K562 (cell line): Measurements from ENCODE around the gene VLDLR. TPM values are rescaled to one million over a fixed set of nuclear protein-coding genes. Genes with fewer than 3 reads are reported as not detected.

Experiments used
- ATF3 ChIP-seq, 2 experiments: fragments of 450-650 bp in 1 of 2; sonication (generic) in 1 of 2; formaldehyde crosslinking in 1 of 2; IDR thresholded peaks in 1 of 2; conservative IDR thresholded peaks in 1 of 2; 2 replicates each; pipeline versions ENCODE4 v1.6.1 to v1.8.1; 2016 to 2023; ENCODE audit warnings: mild to moderate bottlenecking in 2 of 2, moderate library complexity in 2 of 2, inconsistent platforms in 1 of 2, missing genetic modification reagents in 1 of 2
- BRF2 ChIP-seq: IDR thresholded peaks from 3 replicates; pipeline ENCODE4 v1.6.1; 2011; ENCODE audit warnings: borderline replicate concordance, mild to moderate bottlenecking; ENCODE audit not compliant: insufficient read length, insufficient read depth
- E2F1 ChIP-seq: sonication (generic); formaldehyde crosslinking; IDR thresholded peaks from 2 replicates; pipeline ENCODE4 v1.8.1; 2023; ENCODE audit warnings: mild to moderate bottlenecking, missing genetic modification reagents, moderate library complexity
- EP400 ChIP-seq: fragments of 450-650 bp; IDR thresholded peaks from 2 replicates; pipeline ENCODE4 v1.6.1; 2017; ENCODE audit warnings: antibody characterized with exemption, mild to moderate bottlenecking, moderate library complexity
- ILK ChIP-seq: fragments of 450-650 bp; IDR thresholded peaks from 2 replicates; pipeline ENCODE4 v1.6.1; 2016; ENCODE audit warnings: missing genetic modification characterization, low read depth, mild to moderate bottlenecking, missing compliant biosample characterization, moderate library complexity, borderline replicate concordance
- MEIS2 ChIP-seq: fragments of 450-650 bp; IDR thresholded peaks from 2 replicates; pipeline ENCODE4 v1.6.1; 2014; ENCODE audit warnings: mild to moderate bottlenecking; ENCODE audit not compliant: partially characterized antibody
- PKNOX1 ChIP-seq: fragments of 450-650 bp; IDR thresholded peaks from 2 replicates; pipeline ENCODE4 v1.6.1; 2016
- POLR2H ChIP-seq: IDR thresholded peaks from 2 replicates; pipeline ENCODE4 v1.6.1; 2016; ENCODE audit warnings: missing genetic modification characterization, low read depth, mild to moderate bottlenecking, control low read depth, missing compliant biosample characterization, moderate library complexity
- RFX1 ChIP-seq: fragments of 450-650 bp; IDR thresholded peaks from 2 replicates; pipeline ENCODE4 v1.6.1; 2016; ENCODE audit warnings: mild to moderate bottlenecking, moderate library complexity
- SMARCA4 ChIP-seq: fragments of 450-650 bp; IDR thresholded peaks from 2 replicates; pipeline ENCODE4 v1.6.1; 2016
- SPI1 ChIP-seq: IDR thresholded peaks from 2 replicates; pipeline ENCODE4 v1.6.1; 2011; ENCODE audit warnings: low read depth, low read length, control low read depth, borderline replicate concordance
- TCF3 ChIP-seq: sonication (generic); formaldehyde crosslinking; IDR thresholded peaks from 2 replicates; pipeline ENCODE4 v1.4.0; 2020; ENCODE audit warnings: mild to moderate bottlenecking, missing genetic modification reagents
- XRCC4 ChIP-seq: IDR thresholded peaks from one replicate; pipeline ENCODE4 v1.6.1; 2011; ENCODE audit not compliant: insufficient read depth, insufficient read length; ENCODE audit errors: extremely low read depth
- XRCC5 ChIP-seq: fragments of 200-400 bp; formaldehyde crosslinking; IDR thresholded peaks from 2 replicates; pipeline ENCODE4 v1.6.1; 2017; ENCODE audit warnings: low read depth, mild to moderate bottlenecking, low read length
- ZNF324 ChIP-seq: fragments of 250-450 bp; sonication (Bioruptor Pico); IDR thresholded peaks from 2 replicates; pipeline ENCODE4 v1.4.0; 2020; ENCODE audit warnings: mild to moderate bottlenecking
- polyA plus RNA-seq, 8 experiments: library from polyadenylated mRNA; depleted of rRNA in 4 of 8; stranded (reverse) in 5 of 8; unstranded in 3 of 8; fragments of >200 nt; fragmentation: Nextera tagmentation in 2 of 8; fragmentation: Illumina TruSeq in 1 of 8; extraction: Ambion mirVana in 2 of 8; extraction: Trizol in 1 of 8; gene quantifications; 2 replicates each; pipeline versions ENCODE4 v1.2.1 to v1.2.3, GENCODE V29; 2011 to 2014; ENCODE audit warnings: inconsistent platforms in 1 of 8, missing spikeins in 1 of 8
- total RNA-seq, 7 experiments: library from RNA; depleted of rRNA in 6 of 7; stranded (reverse); fragments of >200 nt in 6 of 7; fragmentation: Illumina TruSeq in 2 of 7; extraction: Trizol in 2 of 7; gene quantifications; 2 replicates each; pipeline versions ENCODE4 v1.2.1 to v1.2.3, GENCODE V29; 2011 to 2021; ENCODE audit warnings: low replicate concordance in 1 of 7
- TF ChIP-seq, protein P1 (sequence below): fragments of 450-650 bp; IDR thresholded peaks from one replicate; pipeline ENCODE4 v1.6.1; 2018; ENCODE audit warnings: mild to moderate bottlenecking, moderate library complexity; ENCODE audit not compliant: partially characterized antibody
- TF ChIP-seq, protein P2 (sequence below): fragments of 250-450 bp; sonication (Bioruptor Pico); IDR thresholded peaks from 2 replicates; pipeline ENCODE4 v1.8.0; 2021; ENCODE audit warnings: borderline replicate concordance, mild to moderate bottlenecking, moderate library complexity; ENCODE audit not compliant: poor library complexity, severe bottlenecking
- TF ChIP-seq, protein P3 (sequence below): fragments of 450-650 bp; formaldehyde crosslinking; IDR thresholded peaks from 2 replicates; pipeline ENCODE4 v1.4.0; 2022; ENCODE audit warnings: mild to moderate bottlenecking, moderate library complexity

VLDLR gene
- total and polyA plus RNA-seq, 9 of the 15 experiments (the other 6 are each of a cell fraction or from before 2014, with no cell fraction given), result 0.03 to 0.58 (median 0.08) TPM

- TF ChIP-seq BRF2 (no peak), ZNF324 (CRISPR knock-in tag) (no peak), XRCC4 (no peak), XRCC5 (no peak), E2F1 (CRISPR knock-in tag) (no peak), SMARCA4 (no peak), MEIS2 (no peak), ILK (tag) (no peak), EP400 (peak; percentile 59), TCF3 (CRISPR knock-in tag) (no peak), PKNOX1 (no peak), RFX1 (peak; percentile 38), SPI1 (no peak), POLR2H (no peak), ATF3 (IDR thresholded peaks at IDR 0.05) (peak; percentile 53), ATF3 (CRISPR knock-in tag; conservative IDR thresholded peaks at IDR 0.05) (no peak)
- TF ChIP-seq, protein P1, sequence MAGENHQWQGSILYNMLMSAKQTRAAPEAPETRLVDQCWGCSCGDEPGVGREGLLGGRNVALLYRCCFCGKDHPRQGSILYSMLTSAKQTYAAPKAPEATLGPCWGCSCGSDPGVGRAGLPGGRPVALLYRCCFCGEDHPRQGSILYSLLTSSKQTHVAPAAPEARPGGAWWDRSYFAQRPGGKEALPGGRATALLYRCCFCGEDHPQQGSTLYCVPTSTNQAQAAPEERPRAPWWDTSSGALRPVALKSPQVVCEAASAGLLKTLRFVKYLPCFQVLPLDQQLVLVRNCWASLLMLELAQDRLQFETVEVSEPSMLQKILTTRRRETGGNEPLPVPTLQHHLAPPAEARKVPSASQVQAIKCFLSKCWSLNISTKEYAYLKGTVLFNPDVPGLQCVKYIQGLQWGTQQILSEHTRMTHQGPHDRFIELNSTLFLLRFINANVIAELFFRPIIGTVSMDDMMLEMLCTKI, result no peak
- TF ChIP-seq, protein P2, sequence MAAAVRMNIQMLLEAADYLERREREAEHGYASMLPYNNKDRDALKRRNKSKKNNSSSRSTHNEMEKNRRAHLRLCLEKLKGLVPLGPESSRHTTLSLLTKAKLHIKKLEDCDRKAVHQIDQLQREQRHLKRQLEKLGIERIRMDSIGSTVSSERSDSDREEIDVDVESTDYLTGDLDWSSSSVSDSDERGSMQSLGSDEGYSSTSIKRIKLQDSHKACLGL (CRISPR knock-in tag), result no peak
- TF ChIP-seq, protein P3, sequence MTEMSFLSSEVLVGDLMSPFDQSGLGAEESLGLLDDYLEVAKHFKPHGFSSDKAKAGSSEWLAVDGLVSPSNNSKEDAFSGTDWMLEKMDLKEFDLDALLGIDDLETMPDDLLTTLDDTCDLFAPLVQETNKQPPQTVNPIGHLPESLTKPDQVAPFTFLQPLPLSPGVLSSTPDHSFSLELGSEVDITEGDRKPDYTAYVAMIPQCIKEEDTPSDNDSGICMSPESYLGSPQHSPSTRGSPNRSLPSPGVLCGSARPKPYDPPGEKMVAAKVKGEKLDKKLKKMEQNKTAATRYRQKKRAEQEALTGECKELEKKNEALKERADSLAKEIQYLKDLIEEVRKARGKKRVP, result peak; percentile 80
Observed at GRCh38 chr9:2620919-2621721, 467 bp upstream of the VLDLR start (continued).
